A549 (cell line): ENCODE results near the gene HTRA3. TPM values are rescaled to one million over a fixed set of nuclear protein-coding genes. Genes with fewer than 3 reads are reported as not detected.

Source experiments
- ATAC-seq, 2 experiments: fragments of 200-7000 bp in 1 of 2; fragments of >200 bp in 1 of 2; cut with Nextera tagmentation in 1 of 2; cut with Tn5 transposase in 1 of 2; 3 replicates each; pipeline versions ENCODE4 v1.8.0 to v1.9.1; 2018 to 2020; ENCODE audit warnings: mild to moderate bottlenecking in 1 of 2, moderate library complexity in 1 of 2
- CTCF ChIA-PET: fragments of 300-600 bp; sonication (Branson Sonifier 250); formaldehyde crosslinking; extraction: SDS; loops from one replicate; lab custom pipeline; 2021; ENCODE audit warnings: antibody characterized with exemption, inconsistent platforms; lab: Yijun Ruan, JAX
- POLR2A ChIA-PET: fragments of 350-600 bp; formaldehyde crosslinking; extraction: SDS; loops from one replicate; lab custom pipeline; 2021; ENCODE audit warnings: antibody characterized with exemption, inconsistent platforms; lab: Yijun Ruan, JAX
- DNase-seq, 2 experiments: peaks; one replicate each; pipeline versions ENCODE4 v3.0.0 to v3.0.0-alpha.2; 2011 to 2016; ENCODE audit warnings: low read depth in 1 of 2, low spot score in 1 of 2
- FAIRE-seq: peaks from 2 replicates; lab custom pipeline; 2011; peaks lifted over from hg19 to GRCh38; lab: Jason Lieb, UNC
- H3K27ac ChIP-seq, 2 experiments: fragments of >200 bp; sonication (Bioruptor Twin); formaldehyde crosslinking; 3 replicates each; pipeline ENCODE4 v1.5.1; 2016 to 2017
- H3K4me1 ChIP-seq: fragments of >200 bp; sonication (Bioruptor Twin); formaldehyde crosslinking; 3 replicates; pipeline ENCODE4 v1.6.1; 2016
- H3K4me2 ChIP-seq: fragments of >200 bp; sonication (Bioruptor Twin); formaldehyde crosslinking; 3 replicates; pipeline ENCODE4 v1.6.1; 2016
- H3K4me3 ChIP-seq: fragments of >200 bp; sonication (Bioruptor Twin); formaldehyde crosslinking; 3 replicates; pipeline ENCODE4 v1.5.1; 2016
- H3K9me3 ChIP-seq: fragments of >200 bp; sonication (Bioruptor Twin); formaldehyde crosslinking; 3 replicates; pipeline ENCODE4 v1.6.1; 2016
- BHLHE40 ChIP-seq: IDR thresholded peaks from 2 replicates; pipeline ENCODE4 v1.6.1; 2012; ENCODE audit warnings: low read depth, low read length, inconsistent platforms
- CBX2 ChIP-seq: fragments of 200-600 bp; sonication (generic); IDR thresholded peaks from 2 replicates; pipeline ENCODE4 v1.6.1; 2016; ENCODE audit warnings: low read depth, mild to moderate bottlenecking, borderline replicate concordance
- E2F6 ChIP-seq: IDR thresholded peaks from 2 replicates; pipeline ENCODE4 v1.6.1; 2012; ENCODE audit warnings: low read depth, borderline replicate concordance
- EHF ChIP-seq: fragments of 250-450 bp; sonication (Bioruptor Pico); IDR thresholded peaks from 2 replicates; pipeline ENCODE4 v1.5.0; 2020; ENCODE audit warnings: mild to moderate bottlenecking
- EHMT2 ChIP-seq: fragments of 200-600 bp; sonication (generic); IDR thresholded peaks from 2 replicates; pipeline ENCODE4 v1.6.1; 2016; ENCODE audit warnings: antibody characterized with exemption, low read depth, mild to moderate bottlenecking, moderate library complexity
- EP300 ChIP-seq, 2 experiments: fragments of >200 bp; sonication (Bioruptor Twin); formaldehyde crosslinking; IDR thresholded peaks; 2 replicates in 1 of 2; 3 replicates in 1 of 2; pipeline ENCODE4 v1.6.1; 2016 to 2017
- ESRRA ChIP-seq: fragments of 150-350 bp; IDR thresholded peaks from 2 replicates; pipeline ENCODE4 v1.6.1; 2014; ENCODE audit warnings: mild to moderate bottlenecking, low read length, borderline replicate concordance
- FOSL2 ChIP-seq, 2 experiments: fragments of 450-650 bp in 1 of 2; fragments of >200 bp in 1 of 2; sonication (Bioruptor Twin) in 1 of 2; formaldehyde crosslinking; IDR thresholded peaks; 2 replicates each; pipeline versions ENCODE4 v1.5.0 to v1.6.1; 2016 to 2020; ENCODE audit warnings: mild to moderate bottlenecking in 1 of 2, moderate library complexity in 1 of 2
- FOXS1 ChIP-seq: fragments of 250-450 bp; sonication (Bioruptor Pico); IDR thresholded peaks from 2 replicates; pipeline ENCODE4 v1.5.0; 2020; ENCODE audit warnings: mild to moderate bottlenecking, moderate library complexity
- GATA3 ChIP-seq: IDR thresholded peaks from 2 replicates; pipeline ENCODE4 v1.6.1; 2012; ENCODE audit warnings: borderline replicate concordance
- HES2 ChIP-seq: fragments of >200 bp; sonication (Bioruptor Twin); formaldehyde crosslinking; IDR thresholded peaks from 2 replicates; pipeline ENCODE4 v1.6.1; 2016
- HEYL ChIP-seq: fragments of 250-450 bp; sonication (Bioruptor Pico); IDR thresholded peaks from 2 replicates; pipeline ENCODE4 v1.8.0; 2021; ENCODE audit warnings: mild to moderate bottlenecking, moderate library complexity
- HOXA7 ChIP-seq: fragments of 250-450 bp; sonication (Bioruptor Pico); IDR thresholded peaks from 2 replicates; pipeline ENCODE4 v1.5.0; 2020; ENCODE audit warnings: mild to moderate bottlenecking, moderate library complexity
- HOXB13 ChIP-seq: fragments of 250-450 bp; sonication (Bioruptor Pico); IDR thresholded peaks from 2 replicates; pipeline ENCODE4 v1.5.0; 2020; ENCODE audit warnings: low read depth, mild to moderate bottlenecking, moderate library complexity
- MAFK ChIP-seq: fragments of 450-650 bp; IDR thresholded peaks from 2 replicates; pipeline ENCODE4 v1.6.1; 2014; ENCODE audit not compliant: partially characterized antibody
- MAX ChIP-seq: IDR thresholded peaks from 2 replicates; pipeline ENCODE4 v1.6.1; 2012
- MYC ChIP-seq: IDR thresholded peaks from 2 replicates; pipeline ENCODE4 v1.6.1; 2012; ENCODE audit warnings: mild to moderate bottlenecking, inconsistent platforms, low read length, improper control_type of control experiment, borderline replicate concordance
- NFE2L2 ChIP-seq: fragments of 150-350 bp; conservative IDR thresholded peaks from 2 replicates; pipeline ENCODE4 v1.6.1; 2014; ENCODE audit warnings: low read length
- NPAS2 ChIP-seq: fragments of 250-450 bp; sonication (Bioruptor Pico); IDR thresholded peaks from 2 replicates; pipeline ENCODE4 v1.8.0; 2022; ENCODE audit warnings: mild to moderate bottlenecking, moderate library complexity, borderline replicate concordance
- NR3C1 ChIP-seq: fragments of >200 bp; sonication (Bioruptor Twin); formaldehyde crosslinking; IDR thresholded peaks from 3 replicates; pipeline ENCODE4 v1.6.1; 2017
- POLR2AphosphoS2 ChIP-seq: conservative IDR thresholded peaks from 2 replicates; pipeline ENCODE4 v1.6.1; 2012; ENCODE audit warnings: low read length, improper control_type of control experiment, inconsistent platforms
- RAD21 ChIP-seq, 2 experiments: fragments of >200 bp in 1 of 2; sonication (Bioruptor Twin) in 1 of 2; formaldehyde crosslinking in 1 of 2; IDR thresholded peaks in 1 of 2; conservative IDR thresholded peaks in 1 of 2; 2 replicates in 1 of 2; 3 replicates in 1 of 2; pipeline ENCODE4 v1.6.1; 2012 to 2018; ENCODE audit warnings: inconsistent platforms in 1 of 2
- ZC3H11A ChIP-seq: fragments of 450-650 bp; IDR thresholded peaks from 2 replicates; pipeline ENCODE4 v1.6.1; 2014; ENCODE audit warnings: antibody characterized with exemption, mild to moderate bottlenecking
- ZFP36 ChIP-seq: fragments of 450-650 bp; IDR thresholded peaks from 2 replicates; pipeline ENCODE4 v1.6.1; 2014; ENCODE audit warnings: borderline replicate concordance; ENCODE audit not compliant: partially characterized antibody
- ZNF302 ChIP-seq: fragments of 250-450 bp; sonication (Bioruptor Pico); IDR thresholded peaks from 2 replicates; pipeline ENCODE4 v1.9.0; 2021; ENCODE audit warnings: inconsistent platforms, mild to moderate bottlenecking, moderate library complexity
- WGBS: methylation state at CpG from one replicate; pipeline ENCODE4 v1.1.6; 2017; ENCODE audit errors: missing lambda C conversion rate; 5-methylcytosine and 5-hydroxymethylcytosine counted together
- polyA plus RNA-seq, 4 experiments: library from polyadenylated mRNA; depleted of rRNA in 3 of 4; stranded (reverse); fragments of >200 nt; fragmentation: RNase III in 1 of 4; extraction: RNeasy Plus Mini Kit Qiagen cat#74134 plus additional on column Dnase treatment in 1 of 4; gene quantifications; 2 replicates in 3 of 4; 3 replicates in 1 of 4; pipeline ENCODE4 v1.2.3, GENCODE V29; 2011 to 2017

Gene HTRA3
- polyA plus RNA-seq, 2 of the 4 experiments (the other 2 are of a cell fraction), result 4.6 to 7.4 TPM

GRCh38 chr4:8301851-8302730, 32.5 kb downstream of the HTRA3 start:
- H3K4me1 ChIP-seq, result 0 out of 3 replicates have a peak, but pooled peaks cover 3% of the 10 kb centered on the region
- no peak for TF ChIP-seq MYC
- TF ChIP-seq E2F6, result no peak
- no peak for TF ChIP-seq BHLHE40
- no peak for TF ChIP-seq POLR2AphosphoS2
- TF ChIP-seq NPAS2 (CRISPR knock-in tag), result no peak
- TF ChIP-seq CBX2, result no peak
- no peak for TF ChIP-seq HOXB13 (CRISPR knock-in tag)
- TF ChIP-seq RAD21 (conservative IDR thresholded peaks at IDR 0.05 in 1 of 2, IDR thresholded peaks at IDR 0.05 in 1 of 2), result no peak
- TF ChIP-seq FOSL2 (IDR thresholded peaks at IDR 0.05), result no peak
- no peak for TF ChIP-seq FOSL2 (CRISPR knock-in tag; IDR thresholded peaks at IDR 0.05)
- TF ChIP-seq NR3C1, result no peak
- TF ChIP-seq EP300 (IDR thresholded peaks at IDR 0.05), result no peak
- no peak for TF ChIP-seq EHMT2
- TF ChIP-seq HOXA7, result no peak
- TF ChIP-seq ESRRA, result no peak
- TF ChIP-seq NFE2L2, result no peak
- TF ChIP-seq ZNF302 (CRISPR knock-in tag), result no peak
- 95% methylated on average over 20 of the region's 22 CpGs for WGBS
- ChIA-PET CTCF (interaction anchor here (0.8 to 1.1 kb wide), 2 partner anchors 38 to 100 kb away, joined by 3 to 4 read pairs; no protein-coding TSS in a partner anchor), POLR2A (no interaction called here)
- DNase-seq (no peak), FAIRE-seq (no peak), ATAC-seq (no peak)
- peak overlapping the region; percentile 82 to 93; a peak in 4 of 6 replicates for H3K27ac ChIP-seq
- H3K4me3 ChIP-seq, result no peak overlapping the region
- H3K4me2 ChIP-seq, result no peak overlapping the region
- H3K9me3 ChIP-seq, result peaks cover 27% of the 10 kb centered on the region

- H3K4me1 ChIP-seq, result 0 out of 3 replicates have a peak, but pooled peaks cover 3% of the 10 kb centered on the region
- H3K9me3 ChIP-seq, result peaks cover 27% of the 10 kb centered on the region
- ChIA-PET CTCF (interaction anchor here (1.5 kb wide), 1 partner anchor 100 kb away, joined by 4 read pairs; no protein-coding TSS in a partner anchor), POLR2A (no interaction called here)
- DNase-seq (no peak), ATAC-seq (no peak), FAIRE-seq (no peak)
- peak overlapping the region; percentile 82 to 93 for H3K27ac ChIP-seq
- 67% methylated on average over 2 of the region's 4 CpGs for WGBS
- H3K4me3 ChIP-seq, result no peak overlapping the region
- H3K4me2 ChIP-seq, result no peak overlapping the region
- TF ChIP-seq ZFP36 (no peak), HOXB13 (CRISPR knock-in tag) (0 out of 2 replicates have a peak, but pooled peaks have one; percentile 6)
- TF ChIP-seq, all 56 proteins: peak for 1
Observed at GRCh38 chr4:8303081-8303480, 33.5 kb downstream of the HTRA3 start.

GRCh38 chr4:8303485-8304281, 34.1 kb downstream of the HTRA3 start:
- POLR2A ChIA-PET, result no interaction called here
- WGBS, result 60% methylated on average over 9 of the region's 13 CpGs
- H3K27ac ChIP-seq, result peak overlapping the region; percentile 82 to 93

More at GRCh38 chr4:8303485-8304281, 34.1 kb downstream of the HTRA3 start:
- Histone ChIP-seq H3K9me3 (peaks cover 27% of the 10 kb centered on the region), H3K4me2 (no peak overlapping the region), H3K4me3 (no peak overlapping the region), H3K4me1 (0 out of 3 replicates have a peak, but pooled peaks cover 3% of the 10 kb centered on the region)
- CTCF ChIA-PET, result interaction anchor here (1.1 to 1.5 kb wide), 3 partner anchors 9 to 99 kb away, joined by 3 to 4 read pairs (median 3); no protein-coding TSS in a partner anchor
- TF ChIP-seq NFE2L2 (peak; percentile 100), HES2 (peak; percentile 46; the same call in 1 of the 2 replicates), FOXS1 (CRISPR knock-in tag) (0 out of 2 replicates have a peak, but pooled peaks have one; percentile 51), EP300 (IDR thresholded peaks at IDR 0.05) (peak in 1 of 2 experiments; percentile 51; a peak in 2 of 5 replicates), MAX (0 out of 2 replicates have a peak, but pooled peaks have one; percentile 22), FOSL2 (IDR thresholded peaks at IDR 0.05) (peak; percentile 22; the same call in 1 of the 2 replicates), FOSL2 (CRISPR knock-in tag; IDR thresholded peaks at IDR 0.05) (peak; percentile 98), GATA3 (peak; percentile 17; the same call in 1 of the 2 replicates), HEYL (CRISPR knock-in tag) (no peak), ZC3H11A (no peak), MAFK (peak; percentile 100), EHF (CRISPR knock-in tag) (peak; percentile 40)
- DNase-seq (peak; percentile 42 to 89), ATAC-seq (peak; percentile 70 to 71), FAIRE-seq (no peak)
